HepG2 (cell line): ENCODE measurements around the gene LDLRAD3. TPM values are rescaled to one million over a fixed set of nuclear protein-coding genes. Genes with fewer than 3 reads are reported as not detected.

Experiments used
- ATAC-seq: fragments of 200-7000 bp; cut with Tn5 transposase; 3 replicates; pipeline ENCODE4 v1.9.1; 2020; ENCODE audit warnings: mild to moderate bottlenecking, moderate library complexity
- BruUV-seq: library from RNA; stranded (reverse); fragments of 400-500 nt; replicated peaks from 2 replicates; lab custom pipeline; 2021; lab: Mats Ljungman, UMichigan
- CTCF ChIA-PET: fragments of 300-600 bp; formaldehyde crosslinking; extraction: SDS; loops from one replicate; lab custom pipeline; 2021; ENCODE audit warnings: low total read pairs, inconsistent platforms, low intra/inter-chr PET ratio; lab: Yijun Ruan, JAX
- POLR2A ChIA-PET: fragments of 350-600 bp; sonication (Branson Sonifier 250); formaldehyde crosslinking; loops from one replicate; lab custom pipeline; 2020; ENCODE audit warnings: antibody characterized with exemption, inconsistent platforms; lab: Yijun Ruan, JAX
- DNase-seq: peaks from one replicate; pipeline ENCODE4 v3.0.0-alpha.2; 2015; ENCODE audit warnings: low spot score
- FAIRE-seq: peaks from 3 replicates; lab custom pipeline; 2011; peaks lifted over from hg19 to GRCh38; lab: Jason Lieb, UNC
- H2AFZ ChIP-seq: one replicate; pipeline ENCODE4 v1.6.1; 2011; ENCODE audit warnings: low read length, inconsistent platforms
- H3K27ac ChIP-seq: fragments of 300-600 bp; 3 replicates; pipeline ENCODE4 v1.8.0; 2011; ENCODE audit warnings: mixed run types, mild to moderate bottlenecking, mixed read lengths, low read length, inconsistent platforms; ENCODE audit not compliant: insufficient read depth; ENCODE audit errors: extremely low read length
- H3K27me3 ChIP-seq, 2 experiments: fragments of 200-600 bp in 1 of 2; 2 replicates in 1 of 2; 3 replicates in 1 of 2; pipeline versions ENCODE4 v1.6.0 to v1.8.0; 2011; ENCODE audit warnings: low read length in 2 of 2, mild to moderate bottlenecking in 2 of 2, moderate library complexity in 2 of 2, inconsistent platforms in 1 of 2; ENCODE audit not compliant: insufficient read depth in 2 of 2, control insufficient read depth in 1 of 2
- H3K36me3 ChIP-seq, 2 experiments: fragments of 200-600 bp in 1 of 2; replicated peaks in 1 of 2; 2 replicates in 1 of 2; 3 replicates in 1 of 2; pipeline versions ENCODE4 v1.5.1 to v1.8.0; 2011; ENCODE audit warnings: low read length in 2 of 2, inconsistent platforms in 1 of 2; ENCODE audit not compliant: insufficient read depth in 2 of 2, control insufficient read depth in 1 of 2
- H3K4me1 ChIP-seq: 2 replicates; pipeline ENCODE4 v1.5.1; 2012; ENCODE audit warnings: low read length, inconsistent platforms; ENCODE audit not compliant: insufficient read depth
- H3K4me2 ChIP-seq: 2 replicates; pipeline ENCODE4 v1.6.0; 2011; ENCODE audit warnings: low read depth, low read length, inconsistent platforms
- H3K4me3 ChIP-seq, 3 experiments: fragments of 200-600 bp in 1 of 3; sonication (generic), shearing (Covaris generic) in 1 of 3; replicated peaks in 1 of 3; 2 replicates each; pipeline ENCODE4 v1.5.1; 2011 to 2016; ENCODE audit warnings: low read length in 3 of 3, inconsistent platforms in 2 of 3, low read depth in 2 of 3, mild to moderate bottlenecking in 2 of 3, control low read depth in 1 of 3, mixed read lengths in 1 of 3; ENCODE audit not compliant: insufficient read depth in 1 of 3
- H3K79me2 ChIP-seq: one replicate; pipeline ENCODE4 v1.6.1; 2011; ENCODE audit warnings: low read length, inconsistent platforms; ENCODE audit not compliant: insufficient read depth
- H3K9ac ChIP-seq: 2 replicates; pipeline ENCODE4 v1.6.0; 2011; ENCODE audit warnings: mild to moderate bottlenecking, low read depth, low read length, inconsistent platforms; ENCODE audit not compliant: insufficient read depth
- H3K9me3 ChIP-seq: 2 replicates; pipeline ENCODE4 v1.5.1; 2012; ENCODE audit warnings: mild to moderate bottlenecking, low read length
- H4K20me1 ChIP-seq: 2 replicates; pipeline ENCODE4 v1.6.0; 2011; ENCODE audit warnings: inconsistent platforms, mild to moderate bottlenecking, low read length, moderate library complexity; ENCODE audit not compliant: insufficient read depth
- AKAP8 ChIP-seq: sonication (generic); formaldehyde crosslinking; IDR thresholded peaks from 2 replicates; pipeline ENCODE4 v1.5.1; 2020; ENCODE audit warnings: mild to moderate bottlenecking, missing genetic modification reagents
- ARNT2 ChIP-seq: sonication (generic); formaldehyde crosslinking; IDR thresholded peaks from 2 replicates; pipeline ENCODE4 v1.8.0; 2022; ENCODE audit warnings: mild to moderate bottlenecking, low read depth, missing genetic modification reagents, moderate library complexity
- BHLHE40 ChIP-seq: IDR thresholded peaks from 2 replicates; pipeline ENCODE4 v1.6.1; 2011; ENCODE audit warnings: low read length, improper control_type of control experiment
- BRCA1 ChIP-seq: sonication (generic); formaldehyde crosslinking; IDR thresholded peaks from 2 replicates; pipeline ENCODE4 v1.4.0; 2020; ENCODE audit warnings: missing genetic modification reagents
- BRD4 ChIP-seq: sonication (generic); formaldehyde crosslinking; IDR thresholded peaks from 2 replicates; pipeline ENCODE4 v1.4.0; 2020; ENCODE audit warnings: missing genetic modification reagents
- CHD4 ChIP-seq: fragments of 200-600 bp; sonication (generic); IDR thresholded peaks from 2 replicates; pipeline ENCODE4 v1.7.0; 2017; ENCODE audit warnings: mild to moderate bottlenecking, low read length, borderline replicate concordance
- ISX ChIP-seq: sonication (generic); formaldehyde crosslinking; conservative IDR thresholded peaks from 2 replicates; pipeline ENCODE4 v1.5.0; 2020; ENCODE audit warnings: missing genetic modification reagents
- NFKBIZ ChIP-seq: IDR thresholded peaks from 2 replicates; pipeline ENCODE4 v1.6.1; 2018; ENCODE audit warnings: missing genetic modification reagents, missing compliant biosample characterization
- RXRA ChIP-seq: sonication (generic); formaldehyde crosslinking; IDR thresholded peaks from 2 replicates; pipeline ENCODE4 v1.5.1; 2020; ENCODE audit warnings: missing genetic modification reagents
- ZFY ChIP-seq: sonication (generic); formaldehyde crosslinking; IDR thresholded peaks from 2 replicates; pipeline ENCODE4 v1.4.0; 2020; ENCODE audit warnings: missing genetic modification reagents
- ZNF101 ChIP-seq: sonication (generic); formaldehyde crosslinking; IDR thresholded peaks from 2 replicates; pipeline ENCODE4 v1.4.0; 2020; ENCODE audit warnings: mild to moderate bottlenecking, low read depth, missing genetic modification reagents, borderline replicate concordance
- ZNF484 ChIP-seq: sonication (generic); formaldehyde crosslinking; IDR thresholded peaks from 2 replicates; pipeline ENCODE4 v1.5.1; 2020; ENCODE audit warnings: mild to moderate bottlenecking, low read depth, missing genetic modification reagents, borderline replicate concordance
- ZNF720 ChIP-seq: sonication (generic); formaldehyde crosslinking; IDR thresholded peaks from 2 replicates; pipeline ENCODE4 v1.4.0; 2020; ENCODE audit warnings: missing genetic modification reagents
- ZNF839 ChIP-seq: sonication (generic); formaldehyde crosslinking; IDR thresholded peaks from 2 replicates; pipeline ENCODE4 v1.4.0; 2020; ENCODE audit warnings: missing genetic modification reagents, mild to moderate bottlenecking, borderline replicate concordance
- ZSCAN25 ChIP-seq: sonication (generic); formaldehyde crosslinking; IDR thresholded peaks from 2 replicates; pipeline ENCODE4 v1.8.0; 2022; ENCODE audit warnings: mild to moderate bottlenecking, missing genetic modification reagents
- ZSCAN30 ChIP-seq: sonication (generic); formaldehyde crosslinking; IDR thresholded peaks from 2 replicates; pipeline ENCODE4 v1.5.0; 2020; ENCODE audit warnings: mild to moderate bottlenecking, missing genetic modification reagents
- WGBS: methylation state at CpG from one replicate; pipeline ENCODE4 v1.1.6; 2017; ENCODE audit warnings: low lambda C conversion rate; 5-methylcytosine and 5-hydroxymethylcytosine counted together
- in situ Hi-C: cut with HindIII; loops from 2 replicates; pipeline ENCODE4 v1.10.0; 2017; ENCODE audit warnings: low pct_unique_long_range_greater_than_20kb; ENCODE audit not compliant: extremely low pct_ligation_motif_present
- intact Hi-C: fragments of 100-400 bp; cut with micrococcal nuclease; formaldehyde crosslinking; loops from one replicate; pipeline ENCODE4 v1.10.0; 2022; ENCODE audit not compliant: unreplicated experiment
- polyA plus RNA-seq, 8 experiments: library from polyadenylated mRNA; depleted of rRNA in 3 of 8; stranded (reverse) in 7 of 8; unstranded in 1 of 8; fragments of >200 nt; fragmentation: Illumina TruSeq in 4 of 8; extraction: Trizol in 4 of 8; gene quantifications; 2 replicates each; pipeline versions ENCODE4 v1.2.1 to v1.2.3, GENCODE V29; 2011 to 2016; ENCODE audit warnings: low read depth in 4 of 8, missing spikeins in 1 of 8, mixed read lengths in 1 of 8; ENCODE audit not compliant: insufficient read depth in 1 of 8
- total RNA-seq, 5 experiments: library from RNA; depleted of rRNA; stranded (reverse); fragments of >200 nt; fragmentation: Illumina TruSeq; extraction: Trizol; gene quantifications; 2 replicates each; pipeline ENCODE4 v1.2.3, GENCODE V29; 2016; ENCODE audit warnings: low read depth in 1 of 5

Gene LDLRAD3
- total and polyA plus RNA-seq, 2 of the 13 experiments (the other 11 are each of a cell fraction or from before 2014, with no cell fraction given), result 0.50 to 0.60 TPM

DNA sequence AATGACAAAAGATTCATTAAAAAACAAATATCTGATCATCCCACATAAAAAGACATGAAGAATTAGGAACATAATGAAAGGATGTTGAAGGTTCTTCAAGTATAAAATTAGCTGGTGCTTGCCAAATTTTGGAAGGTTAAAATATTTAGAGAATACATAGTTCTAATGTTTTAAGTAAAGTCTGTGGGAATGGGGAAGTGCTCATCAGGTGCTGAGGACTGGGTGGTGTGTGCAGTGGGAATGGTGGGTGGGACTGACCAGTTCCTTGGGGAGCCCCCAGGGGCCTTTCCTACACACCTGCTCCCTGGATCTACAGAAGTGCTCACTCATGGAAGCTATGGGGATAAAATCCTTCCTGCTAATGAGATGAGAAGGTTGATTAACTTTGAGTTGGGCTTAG lies 11.8 kb downstream of the LDLRAD3 start (continued):
- TF ChIP-seq RXRA (no peak), ZFY (CRISPR knock-in tag) (no peak), AKAP8 (CRISPR knock-in tag) (no peak)

DNA sequence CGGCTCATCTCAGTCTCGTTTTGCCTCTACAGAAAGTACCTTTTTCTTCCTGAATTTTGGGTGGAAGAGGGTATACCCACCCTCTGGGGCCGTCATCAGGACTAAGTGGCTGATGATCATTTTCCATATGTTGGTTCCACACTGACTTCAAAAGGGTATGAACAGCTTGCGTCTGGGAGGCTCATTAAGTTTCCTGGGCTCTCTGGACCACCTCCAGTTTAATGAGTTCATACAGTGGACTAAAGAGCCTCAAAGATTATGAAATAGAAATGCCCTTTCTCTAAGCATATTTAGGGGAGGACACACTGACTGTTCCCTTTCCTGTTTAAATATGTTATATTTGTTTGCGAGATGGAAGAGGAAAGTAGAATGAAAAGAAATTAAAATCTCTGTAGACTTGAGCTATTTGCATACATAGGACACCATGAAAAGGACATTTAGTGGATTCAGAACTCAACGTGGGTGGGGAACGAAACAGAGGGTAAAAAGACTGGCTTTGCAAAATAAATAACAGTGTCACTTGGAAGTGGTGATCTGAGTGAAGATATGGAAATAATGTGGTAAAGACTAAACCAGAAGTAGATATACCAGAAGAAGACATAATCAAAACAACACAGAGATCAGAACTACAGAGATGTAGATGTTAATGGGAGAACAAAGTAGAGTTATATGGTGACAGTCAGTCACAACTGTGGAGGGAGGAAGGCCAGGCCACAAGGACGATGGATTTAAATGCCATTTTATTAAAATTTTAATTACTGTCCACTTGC lies 18.7 kb downstream of the LDLRAD3 start:
- H3K27me3 ChIP-seq, result 0 out of 5 replicates have a peak, but pooled peaks cover 0 to 3% of the 10 kb centered on the region in 2 experiments
- DNase-seq (no peak), ATAC-seq (no peak), FAIRE-seq (no peak)
- no peak overlapping the region for H3K9ac ChIP-seq
- no peak overlapping the region for H3K27ac ChIP-seq
- WGBS, result 9% methylated on average over 8 of the region's 8 CpGs
- ChIA-PET CTCF (no interaction called here), POLR2A (no interaction called here)
- no peaks in the 10 kb centered on the region for H3K36me3 ChIP-seq
- H4K20me1 ChIP-seq, result no peaks in the 10 kb centered on the region
- no peak overlapping the region for H3K4me2 ChIP-seq
- no TSS peak for BruUV-seq
- in situ Hi-C loops (no loop called here), intact Hi-C loops (no loop called here)
- no peak overlapping the region for H2AFZ ChIP-seq
- H3K9me3 ChIP-seq, result peaks cover 8% of the 10 kb centered on the region; the same call in 1 of the 2 replicates
- no peaks in the 10 kb centered on the region for H3K79me2 ChIP-seq
- H3K4me1 ChIP-seq, result no peaks in the 10 kb centered on the region
- no peak for TF ChIP-seq ZNF720 (CRISPR knock-in tag)
- TF ChIP-seq BHLHE40, result no peak
- TF ChIP-seq ARNT2 (CRISPR knock-in tag), result no peak
- no peak for TF ChIP-seq ZSCAN25
- no peak for TF ChIP-seq ZNF839 (CRISPR knock-in tag)
- TF ChIP-seq CHD4, result no peak
- TF ChIP-seq NFKBIZ (CRISPR knock-in tag), result no peak
- TF ChIP-seq ISX (CRISPR knock-in tag), result no peak
- no peak for TF ChIP-seq BRCA1 (CRISPR knock-in tag)
- TF ChIP-seq ZSCAN30 (CRISPR knock-in tag), result no peak
- TF ChIP-seq ZNF484, result no peak
- no peak for TF ChIP-seq ZNF101 (CRISPR knock-in tag)
- no peak for TF ChIP-seq BRD4 (CRISPR knock-in tag)
- TF ChIP-seq, all 625 proteins: peak for 0
- H3K4me3 ChIP-seq, result no peak overlapping the region
